ENCODE data around the gene CCAR1.
"Not testable (repeated sequence)": the region's sequence is repeated elsewhere in the genome, so short reads cannot be mapped to it uniquely, and the experiment has no call there.

The CCAR1 gene

GRCh38 chr10:68828083-68828601, 107.1 kb downstream of the CCAR1 start:
- peak; percentile 47 for DNase-seq

DNA sequence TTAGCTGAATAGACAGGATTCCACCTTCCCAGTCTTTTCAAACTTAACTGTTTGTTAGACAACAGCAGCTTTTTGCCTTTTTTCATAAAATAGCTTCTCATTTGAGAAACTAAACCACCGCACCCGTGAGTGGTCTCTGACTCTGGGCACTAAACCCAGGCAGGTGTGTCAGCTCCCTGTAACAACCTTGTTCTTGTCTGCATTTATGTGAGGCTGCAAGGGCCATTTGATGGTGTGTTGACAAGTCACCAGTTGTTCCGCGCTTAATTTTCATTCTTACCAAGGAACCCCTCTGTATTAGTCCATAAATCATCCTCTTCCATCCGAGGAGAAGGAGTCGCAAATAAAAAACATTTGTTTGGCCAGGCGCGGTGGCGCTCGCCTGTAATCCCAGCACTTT, 107.8 kb downstream of the CCAR1 start:
- no peak for DNase-seq

DNA sequence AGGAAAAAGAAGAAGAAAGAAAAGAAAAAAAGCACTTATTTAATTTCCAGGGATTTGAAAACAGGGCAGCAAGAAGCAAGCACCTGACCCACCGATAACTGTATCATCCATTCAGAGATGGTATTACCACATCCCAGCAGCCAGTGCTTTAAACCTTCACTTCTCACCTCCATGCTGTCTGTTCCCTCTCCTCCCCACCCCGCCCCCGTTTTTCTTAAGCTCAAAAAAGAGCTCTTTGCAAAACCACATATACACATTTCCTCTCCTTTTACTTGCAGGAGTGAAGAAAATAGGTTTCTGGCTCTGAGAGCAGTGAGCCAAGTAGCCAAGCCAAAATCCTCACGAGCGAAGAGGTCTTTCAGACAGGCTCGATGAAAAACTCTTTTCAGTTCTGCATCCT, 108.5 kb downstream of the CCAR1 start:
- no peak for DNase-seq

DNA sequence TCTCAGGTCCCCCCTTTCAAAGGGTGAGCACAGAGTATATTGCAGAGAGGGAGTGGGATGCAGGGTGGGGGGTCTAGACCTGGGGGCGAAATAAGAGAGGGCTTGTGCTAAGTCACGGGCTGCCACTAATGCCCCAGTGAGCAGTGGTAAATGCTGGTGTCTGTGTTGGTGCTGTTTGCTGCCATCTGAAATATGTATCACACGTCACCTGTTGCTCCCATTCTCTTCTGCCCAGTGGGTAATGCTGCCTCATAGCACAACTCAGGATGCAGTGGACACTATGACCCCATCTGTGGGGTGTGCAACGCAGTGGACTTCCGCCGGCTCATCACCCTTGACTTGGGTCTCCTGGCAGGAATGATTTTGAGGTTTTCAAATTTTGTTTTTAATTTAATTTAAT, 108.9 kb downstream of the CCAR1 start:
- DNase-seq = no peak

DNA sequence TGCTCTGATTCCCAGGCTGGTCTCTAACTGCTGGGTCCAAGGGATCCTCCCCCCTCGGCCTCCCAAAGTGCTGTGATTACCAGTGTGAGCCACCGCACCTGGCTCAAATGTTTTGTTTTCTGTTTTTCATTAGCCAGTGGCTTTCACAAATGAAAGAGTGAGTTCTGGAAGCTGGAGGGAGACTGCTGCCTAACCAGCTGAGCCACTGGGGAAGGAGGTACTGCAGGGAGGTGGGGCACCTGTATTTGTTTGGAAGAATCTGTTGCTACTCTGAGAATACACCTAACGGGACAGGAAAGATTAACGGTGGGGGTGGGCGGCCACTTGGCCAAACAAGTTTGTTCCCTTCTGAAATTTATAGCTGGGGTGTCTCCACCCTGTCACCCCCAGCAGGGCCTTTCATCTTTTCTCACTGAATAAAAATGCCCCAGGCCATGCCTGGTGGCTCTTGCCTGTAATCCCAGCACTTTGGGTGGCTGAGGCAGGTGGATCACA, 111.0 kb downstream of the CCAR1 start:
- no peak for DNase-seq

DNA sequence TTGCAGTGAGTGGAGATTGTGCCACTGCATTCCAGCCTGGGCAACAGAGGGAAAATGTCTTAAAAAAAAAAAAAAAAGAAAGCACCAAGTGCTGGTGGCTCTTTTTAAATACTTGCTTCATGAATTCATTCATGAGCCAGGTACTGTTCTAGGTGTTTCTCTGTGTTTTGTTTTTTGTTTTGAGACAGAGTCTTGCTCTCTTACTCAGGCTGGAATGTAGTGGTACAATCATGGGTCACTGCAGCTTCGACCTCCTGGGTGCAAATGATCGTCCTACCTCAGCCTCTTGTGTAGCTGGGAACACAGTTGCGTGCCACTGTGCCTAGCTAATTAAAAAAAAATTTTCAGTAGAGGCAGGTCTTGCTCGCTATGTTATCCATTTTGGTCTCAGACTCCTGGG, 111.6 kb downstream of the CCAR1 start:
- DNase-seq = no peak

GRCh38 chr10:68837626-68838322, 116.7 kb downstream of the CCAR1 start:
- DNase-seq = no peak

- not testable (repeated sequence) for DNase-seq
Observed at GRCh38 chr10:68840650-68841049, 119.6 kb downstream of the CCAR1 start.

Data from hematopoietic multipotent progenitor cell treated with erythropoietin and hydrocortisone succinate and interleukin-3 and kit ligand, for 4 days (in vitro differentiated cells).